GM21737 (cell line): ENCODE results near the gene PPFIBP1.
"Not testable (repeated sequence)": the region's sequence is repeated elsewhere in the genome, so short reads cannot be mapped to it uniquely, and the experiment has no call there.

Experiments used
- ATAC-seq: cut with Tn5 transposase; IDR thresholded peaks from one replicate; pipeline ENCODE4 v1.9.1; 2021; ENCODE audit warnings: mild to moderate bottlenecking, moderate library complexity; ENCODE audit not compliant: unreplicated experiment

The PPFIBP1 gene

DNA sequence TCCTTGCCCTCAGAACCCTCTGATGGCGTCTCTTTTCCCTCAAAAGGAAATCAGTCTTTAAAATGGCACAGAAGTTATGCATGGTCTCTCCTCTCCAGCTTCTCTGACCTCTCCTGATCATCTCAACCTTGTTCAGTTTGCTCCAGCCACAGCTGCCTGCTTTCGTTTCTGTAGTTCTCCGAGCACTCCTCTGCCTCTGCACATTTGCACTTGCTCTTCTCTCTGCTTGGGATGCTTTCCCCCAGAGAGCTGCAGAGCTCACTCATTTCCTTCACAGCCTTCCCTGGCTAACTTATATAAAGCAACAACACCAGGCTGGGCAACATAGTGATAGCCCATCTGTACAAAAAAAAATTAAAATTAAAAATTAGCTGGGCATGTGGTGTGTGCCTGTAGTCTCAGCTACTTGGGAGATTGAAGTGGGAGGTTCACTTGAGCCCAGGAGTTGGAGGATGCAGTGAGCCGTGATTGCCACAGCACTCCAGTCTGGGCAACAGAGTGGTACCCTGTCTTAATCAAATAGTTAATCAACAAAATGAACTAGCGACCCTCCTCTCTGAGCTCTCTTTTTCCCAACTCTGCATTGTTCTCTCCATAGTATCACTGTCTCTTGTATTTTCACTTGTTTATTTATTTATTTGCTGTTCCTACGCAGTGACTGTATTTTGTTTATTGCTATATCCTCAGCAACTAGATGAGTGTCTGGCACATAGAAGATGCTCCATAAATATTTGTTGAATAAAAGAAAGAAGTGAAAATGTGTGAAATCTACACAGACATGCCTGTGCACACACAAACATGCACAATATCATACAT, 37.7 kb downstream of the PPFIBP1 start:
- ATAC-seq = no peak

DNA sequence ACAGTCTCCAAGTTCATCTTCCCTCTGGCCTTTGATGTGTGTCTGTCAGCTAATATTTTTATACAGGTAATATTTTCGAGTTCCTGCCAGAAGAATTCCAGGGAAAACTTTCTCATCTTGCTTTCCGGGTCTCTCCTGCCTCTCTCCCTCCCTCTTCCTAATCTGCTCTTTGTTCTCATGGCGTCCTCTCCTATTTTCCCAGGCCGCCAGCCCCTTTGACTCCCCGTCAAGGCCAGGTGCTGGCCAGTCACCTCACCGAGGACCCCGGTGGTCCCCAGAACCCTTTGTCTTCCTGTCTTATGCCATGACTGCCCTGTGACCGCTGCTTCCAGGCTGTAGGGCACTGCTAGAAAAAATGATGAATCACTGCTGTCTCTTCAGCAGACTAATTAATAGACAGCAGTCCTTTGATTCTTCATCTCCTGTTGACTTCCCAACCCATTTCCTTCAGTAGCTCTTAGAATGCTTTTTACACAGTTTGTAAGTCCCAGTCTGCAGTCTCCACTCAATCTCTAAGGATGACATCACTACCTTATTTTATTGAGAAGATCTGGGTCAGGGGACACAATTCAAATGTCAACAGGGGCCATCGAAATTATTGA, 40.7 kb downstream of the PPFIBP1 start:
- ATAC-seq = no peak

DNA sequence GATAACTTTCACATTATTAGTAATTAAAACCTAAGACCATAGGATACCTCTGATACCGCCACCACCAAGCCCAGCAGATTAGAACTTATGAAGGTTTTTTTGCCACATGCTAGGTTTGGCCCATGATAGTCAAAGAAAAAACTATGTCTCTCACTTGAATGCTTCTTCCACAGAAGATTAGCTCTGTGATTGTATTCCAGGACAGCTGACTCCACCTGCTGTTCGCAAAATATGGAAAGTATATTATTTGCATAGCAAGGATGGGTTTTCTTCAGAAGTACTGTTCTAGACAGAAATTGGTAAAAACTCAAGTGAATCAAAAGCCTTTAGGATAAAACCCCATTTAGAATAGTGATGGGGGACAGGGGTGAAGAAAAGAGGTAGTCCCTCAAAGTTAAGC, 42.2 kb downstream of the PPFIBP1 start:
- ATAC-seq = no peak

DNA sequence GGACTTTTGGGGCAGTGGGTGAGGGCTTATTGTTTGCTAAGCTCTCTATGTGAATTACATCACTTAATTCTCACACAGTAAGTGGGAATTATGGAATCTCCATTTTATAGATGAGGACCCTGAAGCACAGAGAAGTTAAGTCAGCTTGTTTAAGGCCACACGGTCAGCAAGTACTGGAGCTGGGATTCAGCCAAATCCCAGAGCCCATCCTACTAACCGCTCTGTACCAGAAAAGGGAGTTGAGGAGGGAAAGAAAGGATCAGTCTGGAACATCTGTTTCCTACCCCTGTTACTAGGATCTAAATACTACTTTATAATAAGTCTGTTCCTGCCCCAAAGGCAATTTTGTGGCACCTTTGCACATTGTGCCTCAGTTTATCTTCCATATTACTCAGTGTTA, 42.6 kb downstream of the PPFIBP1 start:
- no peak for ATAC-seq

- no peak for ATAC-seq
Measured at GRCh38 chr12:27571463-27571862, 47.5 kb downstream of the PPFIBP1 start.

- no peak for ATAC-seq
Measured at GRCh38 chr12:27572486-27573255, 48.7 kb downstream of the PPFIBP1 start.

GRCh38 chr12:27573972-27574371, 50.0 kb downstream of the PPFIBP1 start:
- no peak for ATAC-seq

GRCh38 chr12:27575090-27575761, 51.2 kb downstream of the PPFIBP1 start:
- no peak for ATAC-seq

DNA sequence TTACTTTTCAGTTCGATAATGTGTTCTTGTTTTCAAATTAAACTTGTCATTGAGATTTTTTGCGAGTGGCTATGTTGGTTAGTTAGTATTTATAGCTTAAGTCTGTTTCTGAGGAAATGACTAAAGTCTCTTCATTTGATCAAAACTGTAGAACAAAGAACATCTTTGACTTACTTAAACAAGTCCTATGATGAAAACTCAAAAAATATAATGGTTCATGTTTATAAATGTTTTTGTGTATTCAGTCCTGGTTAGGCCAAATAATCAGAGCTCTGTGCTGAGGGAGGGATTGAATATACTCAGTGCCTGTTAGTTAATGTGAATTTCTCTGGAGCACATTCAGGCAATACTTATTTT, 51.7 kb downstream of the PPFIBP1 start:
- ATAC-seq = no peak

DNA sequence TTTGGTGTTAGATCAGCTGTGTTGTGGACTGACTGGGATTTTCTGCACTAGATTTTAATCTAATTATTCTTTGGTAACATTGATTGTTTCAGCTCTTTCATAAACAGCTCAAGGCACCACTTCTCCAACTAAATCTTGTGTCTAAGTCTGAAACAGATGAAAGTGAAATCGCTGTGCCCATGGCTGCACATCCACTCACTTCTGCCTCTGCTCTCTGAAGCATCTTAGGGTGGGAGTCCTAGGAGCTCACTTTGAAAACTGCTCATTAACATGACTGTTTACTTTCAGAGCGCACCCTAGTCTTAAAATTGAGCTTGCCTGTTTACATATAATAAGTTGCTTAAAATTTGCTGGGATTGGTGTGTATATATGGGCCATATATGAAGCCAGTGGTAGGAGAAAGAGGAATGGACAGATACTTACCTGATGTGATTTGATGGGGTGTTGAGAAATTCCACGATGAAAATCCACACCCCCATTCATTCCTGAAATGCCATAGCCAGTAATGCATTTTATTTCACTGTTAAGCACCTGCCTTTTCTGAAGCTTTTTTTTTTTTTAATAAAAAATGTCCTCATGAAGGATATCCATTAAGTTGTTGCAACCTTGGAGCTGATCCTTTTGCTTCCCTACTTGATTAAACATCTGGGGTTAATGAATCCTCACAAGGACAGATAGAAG, 52.8 kb downstream of the PPFIBP1 start:
- ATAC-seq = no peak

- no peak for ATAC-seq
Measured at GRCh38 chr12:27577688-27578087, 53.7 kb downstream of the PPFIBP1 start.

- no peak for ATAC-seq
Measured at GRCh38 chr12:27578689-27579372, 54.8 kb downstream of the PPFIBP1 start.

GRCh38 chr12:27580561-27581330, 56.7 kb downstream of the PPFIBP1 start:
- ATAC-seq = no peak

GRCh38 chr12:27581331-27581671, 57.3 kb downstream of the PPFIBP1 start:
- not testable (repeated sequence) for ATAC-seq

- ATAC-seq = not testable (repeated sequence)
Measured at GRCh38 chr12:27581833-27582232, 57.8 kb downstream of the PPFIBP1 start.

GRCh38 chr12:27582445-27582844, 58.4 kb downstream of the PPFIBP1 start:
- ATAC-seq = not testable (repeated sequence)

DNA sequence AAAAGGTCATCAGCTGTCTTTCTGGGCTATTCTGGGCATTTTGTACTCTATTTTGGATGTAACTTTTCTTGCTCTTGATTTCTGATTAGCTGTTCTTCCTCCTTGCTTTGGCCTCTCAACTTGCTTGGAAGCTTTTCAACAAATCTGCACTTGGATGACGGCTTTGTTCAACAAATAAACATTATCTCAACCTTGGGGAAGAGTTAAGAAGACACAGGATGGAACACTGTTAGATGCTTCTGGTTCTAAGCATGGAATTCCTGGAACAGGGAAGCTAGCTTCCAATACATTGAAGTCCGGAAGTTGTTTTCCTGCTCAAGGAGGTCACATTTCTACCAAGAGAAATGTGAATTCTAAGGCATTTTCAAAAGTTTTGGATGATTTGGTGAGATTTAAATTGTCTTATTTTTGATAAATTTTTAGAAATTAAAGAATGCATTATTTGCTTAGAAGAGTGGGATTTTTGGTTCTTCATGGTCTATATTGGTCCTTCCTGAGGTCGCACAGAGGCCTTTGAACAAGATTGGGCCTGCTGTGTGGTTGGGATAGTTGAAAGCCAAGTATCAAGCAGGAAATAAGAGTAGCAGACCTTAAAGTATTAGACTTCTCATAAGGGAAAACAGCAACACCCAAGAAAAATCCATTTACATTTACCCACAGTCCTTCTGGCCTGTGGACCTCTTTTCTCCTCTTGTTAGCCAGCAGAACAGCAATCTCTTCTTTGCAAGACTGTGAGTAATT, 59.2 kb downstream of the PPFIBP1 start:
- no peak for ATAC-seq

- no peak for ATAC-seq
Measured at GRCh38 chr12:27583981-27584380, 60.0 kb downstream of the PPFIBP1 start.

DNA sequence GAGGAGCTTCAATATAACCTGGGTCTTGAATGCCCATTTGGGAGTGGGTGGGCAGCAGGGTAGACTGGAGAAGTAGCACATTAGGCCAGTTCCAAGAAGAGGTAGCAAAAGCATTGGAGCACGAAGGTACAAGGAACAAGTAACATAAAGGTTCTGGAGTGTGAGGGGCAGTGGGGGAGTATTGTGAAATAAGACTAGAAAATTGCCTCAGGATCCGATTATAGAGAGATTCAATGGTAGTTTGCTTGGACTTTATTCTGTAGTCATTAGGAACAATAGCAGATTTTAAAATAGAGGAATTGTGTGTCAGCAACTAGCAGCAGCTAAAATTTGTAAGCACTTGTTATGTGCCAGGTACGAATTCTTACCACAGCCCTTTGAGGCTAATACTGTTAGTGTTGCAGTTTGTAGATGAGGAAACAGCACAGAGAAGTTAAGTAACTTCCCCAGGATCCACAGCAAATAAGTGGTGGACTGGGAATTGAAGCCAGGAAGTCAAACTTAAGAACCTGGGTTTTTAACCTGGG, 61.8 kb downstream of the PPFIBP1 start:
- ATAC-seq = no peak
